MV-4-11 (cell line): ENCODE measurements around the gene OS9.
A peak's percentile ranks its signal among the peaks of the same experiment; 100 is the strongest.

Source experiments
- DNase-seq: peaks from one replicate; lab custom pipeline; 2025; lab: John Stamatoyannopoulos, UW

OS9 gene

GRCh38 chr12:57737467-57738460, 43.8 kb downstream of the OS9 start:
- no peak for DNase-seq

- no peak for DNase-seq
These were observed 44.8 kb downstream of the OS9 start, which contains the start of gene AGAP2 for GRCh38 chr12:57738661-57739237. Gene AGAP2, minus strand, starts transcription at chr12:57738742. Its CDS starts 496 bp downstream, at chr12:57738246.

- no peak for DNase-seq
These were observed 45.5 kb downstream of the OS9 start for GRCh38 chr12:57739387-57739786.

- DNase-seq = no peak
These were observed 46.1 kb downstream of the OS9 start for GRCh38 chr12:57739914-57740538.

GRCh38 chr12:57740656-57741412, 46.9 kb downstream of the OS9 start:
- peak; percentile 59 for DNase-seq

GRCh38 chr12:57741413-57741789, 47.5 kb downstream of the OS9 start:
- DNase-seq = no peak

- peak; percentile 71 for DNase-seq
These were observed 48.2 kb downstream of the OS9 start for GRCh38 chr12:57741844-57742738.

- no peak for DNase-seq
These were observed 49.8 kb downstream of the OS9 start for GRCh38 chr12:57743769-57744168.

- no peak for DNase-seq
These were observed 50.4 kb downstream of the OS9 start for GRCh38 chr12:57744194-57744776.

- peak; percentile 98 for DNase-seq
These were observed 51.0 kb downstream of the OS9 start, which contains the start of gene TSPAN31 for GRCh38 chr12:57744777-57745484. Gene TSPAN31, plus strand, starts transcription at chr12:57745039. Its CDS starts 116 bp downstream, at chr12:57745155.

GRCh38 chr12:57745485-57745881, 51.6 kb downstream of the OS9 start:
- no peak for DNase-seq

GRCh38 chr12:57746025-57746424, 52.1 kb downstream of the OS9 start:
- DNase-seq = no peak

GRCh38 chr12:57749061-57749460, 55.1 kb downstream of the OS9 start:
- no peak for DNase-seq

GRCh38 chr12:57750561-57751431, 56.9 kb downstream of the OS9 start:
- no peak for DNase-seq

- no peak for DNase-seq
These were observed 57.5 kb downstream of the OS9 start for GRCh38 chr12:57751432-57751787.

GRCh38 chr12:57751788-57752667, 58.1 kb downstream of the OS9 start, which contains the start of gene CDK4:
Gene CDK4, minus strand, starts transcription at chr12:57752310. Its CDS starts 593 bp downstream, at chr12:57751717.
- peak; percentile 100 for DNase-seq

GRCh38 chr12:57752668-57753000, 58.7 kb downstream of the OS9 start:
- no peak for DNase-seq
